NT2/D1 (cell line): ENCODE data around the gene GSG1L.

Source experiments
- SUZ12 ChIP-seq: IDR thresholded peaks from 2 replicates; pipeline ENCODE4 v1.6.1; 2011; ENCODE audit not compliant: insufficient read length, insufficient read depth; ENCODE audit errors: extremely low read depth
- ZNF274 ChIP-seq: IDR thresholded peaks from 2 replicates; pipeline ENCODE4 v1.6.1; 2011; ENCODE audit warnings: mild to moderate bottlenecking, low read depth, low read length

DNA sequence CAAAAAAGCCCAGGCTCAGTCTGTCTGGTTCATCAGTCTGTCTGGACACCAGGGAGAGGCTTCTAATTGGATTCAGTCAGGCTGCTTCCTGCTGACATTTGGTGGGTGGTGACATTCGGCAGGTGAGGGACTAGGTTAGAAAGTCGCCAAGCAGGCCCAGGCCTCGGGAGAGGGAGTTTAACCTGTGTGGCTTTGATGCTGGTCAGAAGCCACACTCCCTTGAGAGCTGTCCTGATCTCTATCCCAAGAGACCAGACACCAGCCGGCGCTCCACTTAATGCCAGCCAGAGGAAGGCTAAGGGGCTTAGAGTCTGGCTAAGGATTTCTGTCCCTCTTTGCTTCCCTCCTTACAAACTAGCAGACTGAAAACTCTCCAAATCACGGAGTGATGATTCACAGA, 135.0 kb downstream of the GSG1L start:
- no peak for TF ChIP-seq SUZ12
- no peak for TF ChIP-seq ZNF274
